SK-N-SH (cell line): Measurements from ENCODE around the gene RGS9BP.

Experiments used
- CTCF ChIP-seq: fragments of 200-600 bp; sonication (generic); IDR thresholded peaks from 2 replicates; pipeline ENCODE4 v1.6.1; 2017; ENCODE audit warnings: antibody characterized with exemption, mild to moderate bottlenecking, moderate library complexity
- EZH2phosphoT487 ChIP-seq: fragments of 200-600 bp; sonication (generic); IDR thresholded peaks from 2 replicates; pipeline ENCODE4 v1.6.1; 2017; ENCODE audit warnings: low read depth, mixed run types, mild to moderate bottlenecking, antibody characterized with exemption, moderate library complexity, borderline replicate concordance
- FOXJ3 ChIP-seq: sonication (generic); formaldehyde crosslinking; IDR thresholded peaks from 2 replicates; pipeline ENCODE4 v1.5.1; 2020; ENCODE audit warnings: mild to moderate bottlenecking, missing genetic modification reagents

GRCh38 chr19:32626969-32627368, 48.7 kb upstream of the RGS9BP start:
- TF ChIP-seq CTCF: no peak
- no peak for TF ChIP-seq FOXJ3 (CRISPR knock-in tag)
- no peak for TF ChIP-seq EZH2phosphoT487
